Left lung (tissue), 10 donors: Measurements from ENCODE around the gene CLEC4D. TPM values are rescaled to one million over a fixed set of nuclear protein-coding genes. Genes with fewer than 3 reads are reported as not detected.

Experiments
- ATAC-seq: fragments of 200-7000 bp; cut with Tn5 transposase; one replicate; pipeline ENCODE4 v1.9.1; 2020; ENCODE audit warnings: moderate library complexity
- DNase-seq, 4 donors: peaks; one replicate each; pipeline ENCODE4 v3.0.0-alpha.2; 2013 to 2020
- H3K27ac ChIP-seq, 2 donors: fragments of 200-600 bp; sonication (generic) in 1 of 2; one replicate each; pipeline versions ENCODE4 v1.5.0 to v1.8.0; 2020 to 2021
- H3K27me3 ChIP-seq, 2 donors: fragments of 200-600 bp; sonication (generic) in 1 of 2; one replicate each; pipeline versions ENCODE4 v1.5.0 to v1.8.0; 2020 to 2021
- H3K36me3 ChIP-seq, 2 donors: fragments of 200-600 bp; sonication (generic) in 1 of 2; one replicate each; pipeline versions ENCODE4 v1.5.0 to v1.8.0; 2020 to 2021
- H3K4me1 ChIP-seq, 2 donors: fragments of 200-600 bp; one replicate each; pipeline ENCODE4 v1.8.0; 2021
- H3K4me3 ChIP-seq, 2 donors: fragments of 200-600 bp; sonication (generic) in 1 of 2; one replicate each; pipeline versions ENCODE4 v1.5.0 to v1.8.0; 2020 to 2021; ENCODE audit warnings: mild to moderate bottlenecking in 1 of 2
- H3K9me3 ChIP-seq, 2 donors: fragments of 200-600 bp; sonication (generic) in 1 of 2; one replicate each; pipeline versions ENCODE4 v1.5.0 to v1.8.0; 2020 to 2021
- intact Hi-C, 2 donors: fragments of 100-400 bp; cut with DNase I; formaldehyde crosslinking; loops; one replicate each; pipeline versions ENCODE4 v1.11.2 to v1.14.2; 2022
- polyA plus RNA-seq, 6 donors: library from polyadenylated mRNA; unstranded; fragments of 120-200 nt; gene quantifications; one replicate each; pipeline ENCODE4 v1.2.1, GENCODE V29; 2013; ENCODE audit not compliant: insufficient read length in 6 of 6
- total RNA-seq, 2 donors: library from RNA; stranded (reverse); fragmentation: NEBNext Ultra II Directional; extraction: Animal tissue kit (Norgen Biotek cat#: 25700); gene quantifications; one replicate each; pipeline ENCODE4 v1.2.1, GENCODE V29; 2021
- TF ChIP-seq, protein P1 (sequence below), 2 donors: fragments of 200-600 bp; sonication (generic) in 1 of 2; IDR thresholded peaks; one replicate each; pipeline versions ENCODE4 v1.5.0 to v1.8.0; 2021; ENCODE audit warnings: antibody characterized with exemption in 2 of 2
- donor health status: DM: no; HTN: yes; CAD: no.
- donor health status: DM: no; HTN: no; CAD: no.

Gene CLEC4D
- total and polyA plus RNA-seq, 8 donors, result 0.11 to 15.7 (median 0.28) TPM

DNA sequence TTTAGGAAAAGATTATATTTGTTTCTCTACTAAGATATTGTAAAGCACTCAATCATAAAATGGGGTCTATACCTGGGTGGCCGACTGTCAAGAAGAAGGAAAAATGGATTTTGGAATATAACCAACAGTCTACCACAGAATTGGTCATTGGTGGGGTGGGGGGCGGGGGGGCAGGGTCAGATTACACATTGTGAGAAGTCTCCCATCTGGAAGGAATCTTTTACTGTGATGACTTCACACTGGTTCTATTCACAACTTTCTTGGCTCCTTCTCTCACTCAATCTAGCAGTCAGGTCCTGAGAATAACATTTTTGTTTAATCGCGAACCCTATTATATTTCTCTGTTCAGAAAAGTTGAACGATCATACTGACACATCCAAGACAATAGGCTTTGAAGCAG, 36.1 kb downstream of the CLEC4D start:
- no peak for ATAC-seq
- TF ChIP-seq, protein P1, sequence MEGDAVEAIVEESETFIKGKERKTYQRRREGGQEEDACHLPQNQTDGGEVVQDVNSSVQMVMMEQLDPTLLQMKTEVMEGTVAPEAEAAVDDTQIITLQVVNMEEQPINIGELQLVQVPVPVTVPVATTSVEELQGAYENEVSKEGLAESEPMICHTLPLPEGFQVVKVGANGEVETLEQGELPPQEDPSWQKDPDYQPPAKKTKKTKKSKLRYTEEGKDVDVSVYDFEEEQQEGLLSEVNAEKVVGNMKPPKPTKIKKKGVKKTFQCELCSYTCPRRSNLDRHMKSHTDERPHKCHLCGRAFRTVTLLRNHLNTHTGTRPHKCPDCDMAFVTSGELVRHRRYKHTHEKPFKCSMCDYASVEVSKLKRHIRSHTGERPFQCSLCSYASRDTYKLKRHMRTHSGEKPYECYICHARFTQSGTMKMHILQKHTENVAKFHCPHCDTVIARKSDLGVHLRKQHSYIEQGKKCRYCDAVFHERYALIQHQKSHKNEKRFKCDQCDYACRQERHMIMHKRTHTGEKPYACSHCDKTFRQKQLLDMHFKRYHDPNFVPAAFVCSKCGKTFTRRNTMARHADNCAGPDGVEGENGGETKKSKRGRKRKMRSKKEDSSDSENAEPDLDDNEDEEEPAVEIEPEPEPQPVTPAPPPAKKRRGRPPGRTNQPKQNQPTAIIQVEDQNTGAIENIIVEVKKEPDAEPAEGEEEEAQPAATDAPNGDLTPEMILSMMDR (IDR thresholded peaks at IDR 0.05), result no peak
- Histone ChIP-seq H3K36me3 (no peaks in the 10 kb centered on the region), H3K4me3 (no peak overlapping the region), H3K27me3 (no peaks in the 10 kb centered on the region), H3K9me3 (no peaks in the 10 kb centered on the region), H3K4me1 (peaks cover 0 to 10% of the 10 kb centered on the region in 2 donors), H3K27ac (no peak overlapping the region)
- DNase-seq, result no peak
- intact Hi-C loops, result loop anchor here in 1 of 2 donors (10.0 kb wide), 1 partner anchor 55 kb away; no protein-coding TSS in a partner anchor

DNA sequence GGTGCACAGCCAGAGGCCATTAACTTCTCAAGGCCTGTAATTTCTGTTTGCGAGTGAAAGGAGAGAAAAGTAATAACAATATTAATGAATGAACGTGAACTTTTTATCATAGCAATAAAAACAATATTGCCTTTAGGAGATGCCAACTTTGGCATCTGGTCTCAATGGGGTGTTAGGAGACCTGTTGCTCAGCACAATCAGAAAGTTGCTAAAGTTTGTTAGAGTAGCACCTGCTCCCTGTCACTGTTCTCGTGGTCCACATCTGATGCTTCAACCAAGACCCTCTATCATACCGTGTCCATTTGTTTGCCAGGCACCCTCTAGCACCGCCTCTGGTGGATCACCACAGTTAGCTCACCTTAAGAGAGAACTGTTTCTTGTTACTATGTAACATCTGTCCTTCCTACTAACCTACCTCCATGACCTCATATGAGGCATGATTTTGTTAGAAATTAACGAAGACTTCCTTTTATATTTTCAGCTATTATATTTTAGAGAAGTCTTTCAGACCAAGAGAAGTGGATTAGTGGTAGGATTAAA, 39.9 kb downstream of the CLEC4D start:
- ATAC-seq, result no peak
- H3K36me3 ChIP-seq, result no peaks in the 10 kb centered on the region
- no peak overlapping the region for H3K4me3 ChIP-seq
- H3K27me3 ChIP-seq, result no peaks in the 10 kb centered on the region
- H3K27ac ChIP-seq, result no peak overlapping the region
- no peaks in the 10 kb centered on the region for H3K9me3 ChIP-seq
- no peak for DNase-seq
- intact Hi-C loops, result no loop called here
- H3K4me1 ChIP-seq, result no peaks in the 10 kb centered on the region
- TF ChIP-seq, protein P1 (IDR thresholded peaks at IDR 0.05), result no peak

DNA sequence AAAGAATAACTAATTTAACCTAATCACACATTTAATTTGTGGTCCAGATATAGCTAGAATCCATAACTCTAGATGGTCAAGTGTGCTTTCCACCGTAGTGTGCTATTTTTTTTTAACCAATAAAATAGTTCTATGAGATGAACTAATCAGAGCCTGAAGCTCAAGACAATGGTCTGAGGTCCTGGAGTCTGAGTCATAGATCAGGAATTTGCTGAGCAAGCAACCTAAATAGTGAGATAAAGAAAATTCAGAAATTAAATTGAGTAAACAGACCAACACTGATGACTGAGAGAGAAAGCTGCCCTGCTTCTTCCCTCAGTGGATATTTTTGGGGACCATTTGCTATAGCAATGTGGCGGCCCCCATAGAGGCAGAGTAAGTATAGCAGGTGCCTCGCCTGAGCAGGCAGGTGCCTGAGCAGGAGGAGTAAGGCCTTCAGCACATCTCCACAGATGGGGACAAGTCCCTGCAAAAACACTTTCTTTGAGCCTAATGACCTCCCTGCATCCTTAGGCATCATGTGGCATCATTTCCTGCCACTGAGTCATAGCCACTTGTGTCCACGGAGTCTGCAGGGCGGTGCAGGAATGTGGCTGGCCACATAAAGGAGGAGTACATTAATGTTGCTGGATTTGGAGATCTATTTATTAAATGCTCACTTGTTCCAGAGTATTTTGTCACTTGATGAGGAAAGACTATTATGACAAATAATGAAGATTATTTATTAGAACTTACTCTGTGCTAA, 41.3 kb downstream of the CLEC4D start:
- TF ChIP-seq, protein P1 (IDR thresholded peaks at IDR 0.05), result no peak
- H3K27me3 ChIP-seq, result no peaks in the 10 kb centered on the region
- H3K9me3 ChIP-seq, result no peaks in the 10 kb centered on the region
- intact Hi-C loops, result no loop called here
- H3K27ac ChIP-seq, result no peak overlapping the region
- H3K36me3 ChIP-seq, result no peaks in the 10 kb centered on the region
- no peak overlapping the region for H3K4me3 ChIP-seq
- ATAC-seq (no peak), DNase-seq (no peak)
- no peaks in the 10 kb centered on the region for H3K4me1 ChIP-seq

DNA sequence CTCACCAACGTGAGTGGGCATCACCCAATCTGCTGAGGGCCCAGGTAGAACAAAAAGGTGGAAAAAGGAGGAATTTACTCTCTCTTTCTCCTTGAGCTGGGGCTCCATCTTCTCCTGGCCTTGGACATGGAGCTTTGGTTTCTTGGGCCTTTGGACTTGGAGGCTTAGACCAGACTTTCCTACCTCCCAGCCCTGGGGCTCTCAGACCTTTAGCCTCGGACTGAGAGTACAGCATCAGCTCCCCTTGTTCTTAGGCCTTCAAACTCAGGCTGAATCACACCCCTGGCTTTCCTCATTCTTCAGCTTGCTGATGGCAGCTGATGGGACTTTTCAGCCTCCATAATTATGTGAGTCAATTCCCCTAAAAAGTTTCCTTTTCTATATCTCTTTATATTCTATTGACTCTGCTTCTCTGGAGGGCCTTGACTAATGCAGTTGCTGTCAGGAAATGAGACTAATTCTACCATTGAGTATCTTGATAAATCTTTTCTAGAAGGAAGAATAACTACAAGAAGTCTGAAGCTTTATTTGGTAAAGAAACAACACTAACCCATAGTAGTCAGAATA, 43.3 kb downstream of the CLEC4D start:
- Histone ChIP-seq H3K36me3 (no peaks in the 10 kb centered on the region), H3K4me3 (no peak overlapping the region), H3K27ac (no peak overlapping the region), H3K9me3 (no peaks in the 10 kb centered on the region), H3K4me1 (no peaks in the 10 kb centered on the region), H3K27me3 (no peaks in the 10 kb centered on the region)
- no peak for ATAC-seq
- intact Hi-C loops, result no loop called here
- TF ChIP-seq, protein P1 (IDR thresholded peaks at IDR 0.05), result no peak
- DNase-seq, result no peak

DNA sequence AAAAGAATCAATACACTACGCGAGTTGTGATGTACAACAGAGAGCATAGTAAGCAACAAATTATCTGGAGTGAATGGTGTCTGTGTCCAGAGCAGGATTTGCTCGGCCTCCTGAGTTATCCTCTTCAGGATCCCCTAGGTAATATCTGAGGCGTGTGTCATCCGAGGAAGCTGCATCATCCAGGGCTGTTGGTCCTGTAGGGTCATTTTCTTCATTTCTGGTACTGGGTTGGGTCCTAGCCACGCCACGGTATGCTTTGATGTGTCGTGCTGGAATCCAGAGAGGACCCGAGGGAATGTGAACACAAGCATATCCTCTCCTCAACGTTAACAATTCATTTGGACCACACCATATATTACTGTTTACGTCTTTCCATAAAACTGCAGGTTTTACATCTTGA, 46.4 kb downstream of the CLEC4D start:
- Histone ChIP-seq H3K4me3 (no peak overlapping the region), H3K9me3 (peaks cover 0 to 6% of the 10 kb centered on the region in 2 donors), H3K4me1 (peaks cover 0 to 1% of the 10 kb centered on the region in 2 donors), H3K27me3 (no peaks in the 10 kb centered on the region), H3K36me3 (no peaks in the 10 kb centered on the region), H3K27ac (no peak overlapping the region)
- intact Hi-C loops, result no loop called here
- ATAC-seq, result no peak
- TF ChIP-seq, protein P1 (IDR thresholded peaks at IDR 0.05), result no peak
- DNase-seq, result no peak
